Prostate gland (tissue), 2 donors: ENCODE measurements around the gene ALG12. TPM values are rescaled to one million over a fixed set of nuclear protein-coding genes. Genes with fewer than 3 reads are reported as not detected.

Experiments
- DNase-seq: peaks from one replicate; pipeline ENCODE4 v3.0.0-alpha.2; 2019; ENCODE audit warnings: low spot score
- H3K27ac ChIP-seq, 2 donors: fragments of 200-600 bp; sonication (generic); 2 replicates each; pipeline ENCODE4 v1.5.1; 2017 to 2019
- H3K27me3 ChIP-seq: fragments of 200-600 bp; sonication (generic); replicated peaks from 2 replicates; pipeline ENCODE4 v1.5.1; 2019; ENCODE audit not compliant: insufficient read depth
- H3K36me3 ChIP-seq, 2 donors: fragments of 200-600 bp; sonication (generic); 1 replicate in 1 of 2; 2 replicates in 1 of 2; pipeline versions ENCODE4 v1.5.1 to v1.8.1; 2017 to 2019
- H3K4me1 ChIP-seq: fragments of 200-600 bp; sonication (generic); replicated peaks from 2 replicates; pipeline ENCODE4 v1.5.1; 2019
- H3K4me3 ChIP-seq, 2 donors: fragments of 200-600 bp; sonication (generic); 2 replicates each; pipeline ENCODE4 v1.5.1; 2017 to 2019
- H3K9me3 ChIP-seq: fragments of 200-600 bp; sonication (generic); 2 replicates; pipeline ENCODE4 v1.5.1; 2017
- POLR2A ChIP-seq: fragments of 450-650 bp; IDR thresholded peaks from one replicate; pipeline ENCODE4 v1.6.1; 2016; ENCODE audit warnings: antibody characterized with exemption, mild to moderate bottlenecking
- POLR2AphosphoS5 ChIP-seq: sonication (generic); formaldehyde crosslinking; IDR thresholded peaks from one replicate; pipeline ENCODE4 v1.6.1; 2017; ENCODE audit warnings: antibody characterized with exemption
- WGBS: methylation state at CpG from one replicate; pipeline ENCODE4 v1.1.5; 2018; 5-methylcytosine and 5-hydroxymethylcytosine counted together
- intact Hi-C: fragments of 100-400 bp; cut with DNase I; formaldehyde crosslinking; loops from one replicate; pipeline ENCODE4 v1.14.2; 2022
- total RNA-seq, 2 donors: library from RNA; depleted of rRNA; stranded (reverse); fragments of >200 nt; gene quantifications; one replicate each; pipeline ENCODE4 v1.1.0, GENCODE V29; 2016
- TF ChIP-seq, protein P1 (sequence below), 4 experiments: fragments of 200-600 bp in 2 of 4; fragments of 450-650 bp in 2 of 4; sonication (generic) in 2 of 4; IDR thresholded peaks; 1 replicate in 3 of 4; 2 replicates in 1 of 4; pipeline ENCODE4 v1.5.1; 2016 to 2019; ENCODE audit warnings: antibody characterized with exemption in 4 of 4, mild to moderate bottlenecking in 2 of 4, moderate library complexity in 2 of 4

The ALG12 gene
- total RNA-seq, 2 donors from 2014 or later, result 26.1 to 33.6 TPM

GRCh38 chr22:49935561-49935960, 17.3 kb upstream of the ALG12 start:
- no peaks in the 10 kb centered on the region for H3K36me3 ChIP-seq
- no peaks in the 10 kb centered on the region for H3K27me3 ChIP-seq
- peaks cover 21% of the 10 kb centered on the region for H3K4me1 ChIP-seq
- H3K9me3 ChIP-seq, result no peaks in the 10 kb centered on the region
- H3K4me3 ChIP-seq, result peak overlapping the region; percentile 40 to 44
- peak overlapping the region; percentile 94 to 95 for H3K27ac ChIP-seq
- intact Hi-C loops, result loop anchor here (10.0 kb wide), 1 partner anchor 269 kb away; the partner anchor contains the start of gene SELENOO
- TF ChIP-seq POLR2A (no peak), POLR2AphosphoS5 (no peak)
- TF ChIP-seq, protein P1, sequence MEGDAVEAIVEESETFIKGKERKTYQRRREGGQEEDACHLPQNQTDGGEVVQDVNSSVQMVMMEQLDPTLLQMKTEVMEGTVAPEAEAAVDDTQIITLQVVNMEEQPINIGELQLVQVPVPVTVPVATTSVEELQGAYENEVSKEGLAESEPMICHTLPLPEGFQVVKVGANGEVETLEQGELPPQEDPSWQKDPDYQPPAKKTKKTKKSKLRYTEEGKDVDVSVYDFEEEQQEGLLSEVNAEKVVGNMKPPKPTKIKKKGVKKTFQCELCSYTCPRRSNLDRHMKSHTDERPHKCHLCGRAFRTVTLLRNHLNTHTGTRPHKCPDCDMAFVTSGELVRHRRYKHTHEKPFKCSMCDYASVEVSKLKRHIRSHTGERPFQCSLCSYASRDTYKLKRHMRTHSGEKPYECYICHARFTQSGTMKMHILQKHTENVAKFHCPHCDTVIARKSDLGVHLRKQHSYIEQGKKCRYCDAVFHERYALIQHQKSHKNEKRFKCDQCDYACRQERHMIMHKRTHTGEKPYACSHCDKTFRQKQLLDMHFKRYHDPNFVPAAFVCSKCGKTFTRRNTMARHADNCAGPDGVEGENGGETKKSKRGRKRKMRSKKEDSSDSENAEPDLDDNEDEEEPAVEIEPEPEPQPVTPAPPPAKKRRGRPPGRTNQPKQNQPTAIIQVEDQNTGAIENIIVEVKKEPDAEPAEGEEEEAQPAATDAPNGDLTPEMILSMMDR (IDR thresholded peaks at IDR 0.05), result no peak
- 0% methylated on average over 3 of the region's 16 CpGs for WGBS
- no peak for DNase-seq

- Histone ChIP-seq H3K9me3 (no peaks in the 10 kb centered on the region), H3K27me3 (no peaks in the 10 kb centered on the region), H3K4me1 (peaks cover 22% of the 10 kb centered on the region), H3K27ac (peak overlapping the region; percentile 94 to 95), H3K4me3 (peak overlapping the region; percentile 40 to 44), H3K36me3 (no peaks in the 10 kb centered on the region)
- peak; percentile 76 for DNase-seq
- 27% methylated on average over 15 of the region's 56 CpGs for WGBS
- TF ChIP-seq, protein P1 (IDR thresholded peaks at IDR 0.05), result no peak
- no peak for TF ChIP-seq POLR2AphosphoS5
- TF ChIP-seq POLR2A, result no peak
- intact Hi-C loops, result loop anchor here (10.0 kb wide), 1 partner anchor 270 kb away; the partner anchor contains the start of gene SELENOO
These were observed 16.8 kb upstream of the ALG12 start for GRCh38 chr22:49934891-49935557.

DNA sequence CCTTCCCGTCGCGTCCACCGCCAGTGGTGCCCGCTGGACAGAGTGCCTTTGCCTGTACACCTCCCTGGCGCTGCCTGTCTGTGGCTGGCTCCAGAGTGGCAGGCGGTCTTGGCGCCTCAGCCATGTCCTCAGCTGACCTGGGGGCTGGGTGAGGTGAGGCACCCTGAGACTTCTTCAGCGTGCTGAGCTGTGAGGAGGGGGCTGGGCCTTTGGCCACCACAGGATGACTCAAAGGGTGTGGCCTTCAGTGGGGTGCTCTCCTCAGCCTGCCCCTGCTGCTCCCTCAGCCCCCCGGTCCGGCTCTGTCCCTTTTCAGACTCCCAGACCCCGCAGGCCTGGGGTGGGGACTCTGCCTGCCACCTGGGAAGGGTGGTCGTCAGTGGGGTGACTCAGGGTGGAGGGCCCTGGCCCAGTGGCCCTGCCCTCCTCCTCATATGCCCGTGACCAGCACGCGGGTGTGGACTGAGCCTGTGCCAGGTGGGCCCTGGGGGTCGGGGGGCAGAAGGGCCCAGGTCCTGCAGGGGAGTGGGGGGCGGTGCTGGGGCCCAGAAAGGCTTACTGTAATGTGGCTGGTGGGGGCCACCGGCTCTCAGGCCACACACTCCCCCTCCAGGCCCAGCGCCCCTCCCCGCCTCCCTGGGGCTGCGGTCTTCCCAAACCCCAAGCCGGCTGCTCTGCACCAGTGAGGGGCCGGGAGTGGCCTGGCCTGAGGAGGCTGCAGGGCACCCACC, 16.1 kb upstream of the ALG12 start:
- H3K4me1 ChIP-seq, result peaks cover 22% of the 10 kb centered on the region
- H3K27me3 ChIP-seq, result no peaks in the 10 kb centered on the region
- no peaks in the 10 kb centered on the region for H3K36me3 ChIP-seq
- peak overlapping the region; percentile 94 to 95 for H3K27ac ChIP-seq
- peak; percentile 71 for DNase-seq
- H3K4me3 ChIP-seq, result peak overlapping the region; percentile 40 to 44
- intact Hi-C loops, result loop anchor here (10.0 kb wide), 1 partner anchor 270 kb away; the partner anchor contains the start of gene SELENOO
- WGBS, result 74% methylated on average over 24 of the region's 24 CpGs
- no peaks in the 10 kb centered on the region for H3K9me3 ChIP-seq
- peak; percentile 16 for TF ChIP-seq POLR2A
- TF ChIP-seq POLR2AphosphoS5, result peak; percentile 65
- TF ChIP-seq, protein P1 (IDR thresholded peaks at IDR 0.05), result no peak

GRCh38 chr22:49933236-49934159, 15.3 kb upstream of the ALG12 start:
- TF ChIP-seq, protein P1 (IDR thresholded peaks at IDR 0.05), result no peak
- TF ChIP-seq POLR2A (no peak), POLR2AphosphoS5 (peak; percentile 25)
- H3K36me3 ChIP-seq, result no peaks in the 10 kb centered on the region
- intact Hi-C loops, result loop anchor here (10.0 kb wide), 1 partner anchor 271 kb away; the partner anchor contains the start of gene SELENOO
- peak overlapping the region; percentile 94 to 95 for H3K27ac ChIP-seq
- H3K4me1 ChIP-seq, result peaks cover 22% of the 10 kb centered on the region
- no peak overlapping the region for H3K4me3 ChIP-seq
- WGBS, result 73% methylated on average over 27 of the region's 27 CpGs
- no peaks in the 10 kb centered on the region for H3K27me3 ChIP-seq
- no peak for DNase-seq
- no peaks in the 10 kb centered on the region for H3K9me3 ChIP-seq
